HepG2 (cell line): ENCODE measurements around the gene THRAP3. TPM values are rescaled to one million over a fixed set of nuclear protein-coding genes. Genes with fewer than 3 reads are reported as not detected.

ENCODE experiments used
- ATAC-seq: fragments of 200-7000 bp; cut with Tn5 transposase; 3 replicates; pipeline ENCODE4 v1.9.1; 2020; ENCODE audit warnings: mild to moderate bottlenecking, moderate library complexity
- BruUV-seq: library from RNA; stranded (reverse); fragments of 400-500 nt; replicated peaks from 2 replicates; lab custom pipeline; 2021; lab: Mats Ljungman, UMichigan
- CTCF ChIA-PET: fragments of 300-600 bp; formaldehyde crosslinking; extraction: SDS; loops from one replicate; lab custom pipeline; 2021; ENCODE audit warnings: low total read pairs, inconsistent platforms, low intra/inter-chr PET ratio; lab: Yijun Ruan, JAX
- POLR2A ChIA-PET: fragments of 350-600 bp; sonication (Branson Sonifier 250); formaldehyde crosslinking; loops from one replicate; lab custom pipeline; 2020; ENCODE audit warnings: antibody characterized with exemption, inconsistent platforms; lab: Yijun Ruan, JAX
- DNase-seq: peaks from one replicate; pipeline ENCODE4 v3.0.0-alpha.2; 2015; ENCODE audit warnings: low spot score
- FAIRE-seq: peaks from 3 replicates; lab custom pipeline; 2011; peaks lifted over from hg19 to GRCh38; lab: Jason Lieb, UNC
- H2AFZ ChIP-seq: one replicate; pipeline ENCODE4 v1.6.1; 2011; ENCODE audit warnings: low read length, inconsistent platforms
- H3K27ac ChIP-seq: fragments of 300-600 bp; 3 replicates; pipeline ENCODE4 v1.8.0; 2011; ENCODE audit warnings: mixed run types, mild to moderate bottlenecking, mixed read lengths, low read length, inconsistent platforms; ENCODE audit not compliant: insufficient read depth; ENCODE audit errors: extremely low read length
- H3K27me3 ChIP-seq, 2 experiments: fragments of 200-600 bp in 1 of 2; 2 replicates in 1 of 2; 3 replicates in 1 of 2; pipeline versions ENCODE4 v1.6.0 to v1.8.0; 2011; ENCODE audit warnings: low read length in 2 of 2, mild to moderate bottlenecking in 2 of 2, moderate library complexity in 2 of 2, inconsistent platforms in 1 of 2; ENCODE audit not compliant: insufficient read depth in 2 of 2, control insufficient read depth in 1 of 2
- H3K36me3 ChIP-seq, 2 experiments: fragments of 200-600 bp in 1 of 2; replicated peaks in 1 of 2; 2 replicates in 1 of 2; 3 replicates in 1 of 2; pipeline versions ENCODE4 v1.5.1 to v1.8.0; 2011; ENCODE audit warnings: low read length in 2 of 2, inconsistent platforms in 1 of 2; ENCODE audit not compliant: insufficient read depth in 2 of 2, control insufficient read depth in 1 of 2
- H3K4me1 ChIP-seq: 2 replicates; pipeline ENCODE4 v1.5.1; 2012; ENCODE audit warnings: low read length, inconsistent platforms; ENCODE audit not compliant: insufficient read depth
- H3K4me2 ChIP-seq: 2 replicates; pipeline ENCODE4 v1.6.0; 2011; ENCODE audit warnings: low read depth, low read length, inconsistent platforms
- H3K4me3 ChIP-seq, 3 experiments: fragments of 200-600 bp in 1 of 3; sonication (generic), shearing (Covaris generic) in 1 of 3; replicated peaks in 1 of 3; 2 replicates each; pipeline ENCODE4 v1.5.1; 2011 to 2016; ENCODE audit warnings: low read length in 3 of 3, inconsistent platforms in 2 of 3, low read depth in 2 of 3, mild to moderate bottlenecking in 2 of 3, control low read depth in 1 of 3, mixed read lengths in 1 of 3; ENCODE audit not compliant: insufficient read depth in 1 of 3
- H3K79me2 ChIP-seq: one replicate; pipeline ENCODE4 v1.6.1; 2011; ENCODE audit warnings: low read length, inconsistent platforms; ENCODE audit not compliant: insufficient read depth
- H3K9ac ChIP-seq: 2 replicates; pipeline ENCODE4 v1.6.0; 2011; ENCODE audit warnings: mild to moderate bottlenecking, low read depth, low read length, inconsistent platforms; ENCODE audit not compliant: insufficient read depth
- H3K9me3 ChIP-seq: 2 replicates; pipeline ENCODE4 v1.5.1; 2012; ENCODE audit warnings: mild to moderate bottlenecking, low read length
- H4K20me1 ChIP-seq: 2 replicates; pipeline ENCODE4 v1.6.0; 2011; ENCODE audit warnings: inconsistent platforms, mild to moderate bottlenecking, low read length, moderate library complexity; ENCODE audit not compliant: insufficient read depth
- ARNT ChIP-seq: fragments of 450-650 bp; IDR thresholded peaks from 2 replicates; pipeline ENCODE4 v1.6.1; 2017
- ATF1 ChIP-seq: IDR thresholded peaks from 2 replicates; pipeline ENCODE4 v1.6.1; 2016; ENCODE audit warnings: mild to moderate bottlenecking, control low read depth
- DNMT3B ChIP-seq: conservative IDR thresholded peaks from 2 replicates; pipeline ENCODE4 v1.6.1; 2016; ENCODE audit warnings: missing biosample characterization, control low read depth
- EEA1 ChIP-seq: sonication (generic); formaldehyde crosslinking; IDR thresholded peaks from 2 replicates; pipeline ENCODE4 v1.5.1; 2020; ENCODE audit warnings: mild to moderate bottlenecking, missing genetic modification reagents, borderline replicate concordance
- FIP1L1 ChIP-seq: fragments of 200-400 bp; formaldehyde crosslinking; IDR thresholded peaks from 2 replicates; pipeline ENCODE4 v1.6.1; 2018; ENCODE audit warnings: low read depth, mild to moderate bottlenecking, low read length, moderate library complexity, borderline replicate concordance; ENCODE audit not compliant: insufficient read depth
- HNRNPH1 ChIP-seq: fragments of 200-400 bp; formaldehyde crosslinking; optimal IDR thresholded peaks from 2 replicates; pipeline ENCODE3; 2017; ENCODE audit warnings: mild to moderate bottlenecking, low read depth, low read length
- MAFF ChIP-seq: IDR thresholded peaks from 2 replicates; pipeline ENCODE4 v1.6.1; 2011; ENCODE audit warnings: low read depth, low read length, improper control_type of control experiment
- NCOA1 ChIP-seq: sonication (generic); formaldehyde crosslinking; IDR thresholded peaks from 2 replicates; pipeline ENCODE4 v1.9.0; 2021; ENCODE audit warnings: missing genetic modification reagents
- NFIC ChIP-seq: IDR thresholded peaks from 2 replicates; pipeline ENCODE4 v1.6.1; 2012; ENCODE audit warnings: mild to moderate bottlenecking, low read length, inconsistent platforms
- NFKB2 ChIP-seq: sonication (generic); formaldehyde crosslinking; IDR thresholded peaks from 2 replicates; pipeline ENCODE4 v1.4.0; 2020; ENCODE audit warnings: missing genetic modification reagents, borderline replicate concordance
- PAX8 ChIP-seq: sonication (generic); formaldehyde crosslinking; IDR thresholded peaks from 2 replicates; pipeline ENCODE4 v1.8.0; 2022; ENCODE audit warnings: mild to moderate bottlenecking, missing genetic modification reagents, borderline replicate concordance
- RFX1 ChIP-seq: fragments of 450-650 bp; IDR thresholded peaks from 2 replicates; pipeline ENCODE4 v1.6.1; 2017
- ZNF160 ChIP-seq: sonication (generic); formaldehyde crosslinking; IDR thresholded peaks from 2 replicates; pipeline ENCODE4 v1.8.0; 2022; ENCODE audit warnings: mild to moderate bottlenecking, inconsistent platforms, missing genetic modification reagents
- ZNF33B ChIP-seq: sonication (generic); formaldehyde crosslinking; IDR thresholded peaks from 2 replicates; pipeline ENCODE4 v1.5.1; 2020; ENCODE audit warnings: mild to moderate bottlenecking, missing genetic modification reagents
- ZNF484 ChIP-seq: sonication (generic); formaldehyde crosslinking; IDR thresholded peaks from 2 replicates; pipeline ENCODE4 v1.5.1; 2020; ENCODE audit warnings: mild to moderate bottlenecking, low read depth, missing genetic modification reagents, borderline replicate concordance
- ZNF768 ChIP-seq: sonication (generic); formaldehyde crosslinking; IDR thresholded peaks from 2 replicates; pipeline ENCODE4 v1.4.0; 2020; ENCODE audit warnings: missing genetic modification reagents
- WGBS: methylation state at CpG from one replicate; pipeline ENCODE4 v1.1.6; 2017; ENCODE audit warnings: low lambda C conversion rate; 5-methylcytosine and 5-hydroxymethylcytosine counted together
- in situ Hi-C: cut with HindIII; loops from 2 replicates; pipeline ENCODE4 v1.10.0; 2017; ENCODE audit warnings: low pct_unique_long_range_greater_than_20kb; ENCODE audit not compliant: extremely low pct_ligation_motif_present
- intact Hi-C: fragments of 100-400 bp; cut with micrococcal nuclease; formaldehyde crosslinking; loops from one replicate; pipeline ENCODE4 v1.10.0; 2022; ENCODE audit not compliant: unreplicated experiment
- polyA plus RNA-seq, 8 experiments: library from polyadenylated mRNA; depleted of rRNA in 3 of 8; stranded (reverse) in 7 of 8; unstranded in 1 of 8; fragments of >200 nt; fragmentation: Illumina TruSeq in 4 of 8; extraction: Trizol in 4 of 8; gene quantifications; 2 replicates each; pipeline versions ENCODE4 v1.2.1 to v1.2.3, GENCODE V29; 2011 to 2016; ENCODE audit warnings: low read depth in 4 of 8, missing spikeins in 1 of 8, mixed read lengths in 1 of 8; ENCODE audit not compliant: insufficient read depth in 1 of 8
- total RNA-seq, 5 experiments: library from RNA; depleted of rRNA; stranded (reverse); fragments of >200 nt; fragmentation: Illumina TruSeq; extraction: Trizol; gene quantifications; 2 replicates each; pipeline ENCODE4 v1.2.3, GENCODE V29; 2016; ENCODE audit warnings: low read depth in 1 of 5
- TF ChIP-seq, protein P1 (sequence below): sonication (generic); formaldehyde crosslinking; IDR thresholded peaks from 2 replicates; pipeline ENCODE4 v1.4.0; 2020; ENCODE audit warnings: mild to moderate bottlenecking, low read depth, missing genetic modification reagents
- TF ChIP-seq, protein P2 (sequence below): sonication (generic); formaldehyde crosslinking; IDR thresholded peaks from 2 replicates; pipeline ENCODE4 v1.5.1; 2020; ENCODE audit warnings: missing genetic modification reagents, mild to moderate bottlenecking, borderline replicate concordance
- TF ChIP-seq, protein P3 (sequence below): sonication (generic); formaldehyde crosslinking; IDR thresholded peaks from 2 replicates; pipeline ENCODE4 v1.4.0; 2020; ENCODE audit warnings: missing genetic modification reagents, mild to moderate bottlenecking, borderline replicate concordance

The THRAP3 gene
- total and polyA plus RNA-seq, 2 of the 13 experiments (the other 11 are each of a cell fraction or from before 2014, with no cell fraction given), result 45.0 to 92.6 TPM

DNA sequence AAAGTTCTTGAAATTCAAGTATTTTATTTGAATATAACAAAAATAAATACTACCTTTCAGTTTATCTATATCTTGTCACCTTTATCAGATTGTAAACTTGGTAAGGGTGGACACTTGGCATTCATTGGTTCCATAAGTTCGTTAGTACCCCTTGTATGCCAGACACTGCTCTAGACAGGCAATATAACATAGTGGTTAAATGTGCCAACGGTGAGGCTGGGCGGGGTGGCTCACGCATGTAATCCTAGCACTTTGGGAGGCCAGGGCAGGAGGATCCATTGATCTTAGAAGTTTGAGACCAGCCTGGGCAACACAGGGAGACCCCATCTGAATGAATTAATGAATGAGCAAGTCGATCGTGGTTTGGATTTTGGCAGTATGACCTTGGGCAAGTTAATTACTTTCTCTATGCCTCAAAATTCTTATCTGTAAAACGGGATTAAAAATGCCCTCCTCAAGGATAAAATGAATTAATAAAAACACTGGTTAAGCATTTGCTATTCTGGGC lies 55.6 kb downstream of the THRAP3 start:
- FAIRE-seq (no peak), DNase-seq (no peak), ATAC-seq (no peak)
- H3K9me3 ChIP-seq, result no peaks in the 10 kb centered on the region
- peaks cover 0 to 45% of the 10 kb centered on the region in 2 experiments; a peak in 4 of 5 replicates for H3K36me3 ChIP-seq
- H3K27ac ChIP-seq, result no peak overlapping the region
- ChIA-PET POLR2A (no interaction called here), CTCF (no interaction called here)
- H3K4me3 ChIP-seq, result no peak overlapping the region
- in situ Hi-C loops (no loop called here), intact Hi-C loops (no loop called here)
- peaks cover 39% of the 10 kb centered on the region for H3K79me2 ChIP-seq
- no peaks in the 10 kb centered on the region for H4K20me1 ChIP-seq
- BruUV-seq, result no TSS peak
- no peaks in the 10 kb centered on the region for H3K4me1 ChIP-seq
- no peak overlapping the region for H3K4me2 ChIP-seq
- 94% methylated on average over 7 of the region's 7 CpGs for WGBS
- no peak overlapping the region for H3K9ac ChIP-seq
- TF ChIP-seq ZNF484 (no peak), MAFF (no peak), NFIC (no peak), ARNT (no peak), FIP1L1 (no peak), HNRNPH1 (no peak)
- TF ChIP-seq, protein P1, sequence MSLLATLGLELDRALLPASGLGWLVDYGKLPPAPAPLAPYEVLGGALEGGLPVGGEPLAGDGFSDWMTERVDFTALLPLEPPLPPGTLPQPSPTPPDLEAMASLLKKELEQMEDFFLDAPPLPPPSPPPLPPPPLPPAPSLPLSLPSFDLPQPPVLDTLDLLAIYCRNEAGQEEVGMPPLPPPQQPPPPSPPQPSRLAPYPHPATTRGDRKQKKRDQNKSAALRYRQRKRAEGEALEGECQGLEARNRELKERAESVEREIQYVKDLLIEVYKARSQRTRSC, result no peak
- TF ChIP-seq, all 625 proteins: peak for 0
- no peak overlapping the region for H2AFZ ChIP-seq
- H3K27me3 ChIP-seq, result no peaks in the 10 kb centered on the region

DNA sequence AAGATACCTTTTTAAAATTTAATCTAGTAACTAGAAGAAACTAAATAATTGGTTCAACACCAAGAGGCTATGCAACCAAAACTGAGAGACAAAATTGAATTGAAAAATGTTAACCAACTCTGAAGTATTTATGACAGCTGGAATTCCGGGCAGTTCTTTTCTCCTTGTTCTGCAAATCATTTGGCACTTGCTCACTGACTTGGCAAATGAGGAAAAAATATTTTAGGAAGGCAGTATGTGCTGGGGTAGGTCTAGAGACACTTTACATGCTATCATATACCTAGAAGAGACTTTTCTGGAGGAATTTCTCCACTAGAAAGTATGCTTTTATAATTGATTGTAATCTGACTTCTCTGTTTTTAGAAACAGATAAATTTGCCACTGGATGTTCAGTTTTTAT lies 59.8 kb downstream of the THRAP3 start:
- Histone ChIP-seq H3K4me1 (no peaks in the 10 kb centered on the region; the same call in 1 of the 2 replicates), H3K79me2 (peaks cover 31% of the 10 kb centered on the region), H3K36me3 (peaks cover 16 to 75% of the 10 kb centered on the region in 2 experiments), H3K27me3 (no peaks in the 10 kb centered on the region), H4K20me1 (no peaks in the 10 kb centered on the region), H2AFZ (no peak overlapping the region), H3K9ac (no peak overlapping the region), H3K9me3 (no peaks in the 10 kb centered on the region), H3K4me3 (no peak overlapping the region), H3K4me2 (no peak overlapping the region), H3K27ac (no peak overlapping the region)
- no peak for FAIRE-seq
- in situ Hi-C loops (no loop called here), intact Hi-C loops (no loop called here)
- no TSS peak for BruUV-seq
- no peak for ATAC-seq
- WGBS, result 91% methylated on average over 1 of the region's 1 CpG
- DNase-seq, result no peak
- POLR2A ChIA-PET, result interaction anchor here (1.7 kb wide), 1 partner anchor 60 kb away, joined by 7 read pairs; the partner anchor contains the start of gene THRAP3
- CTCF ChIA-PET, result interaction anchor here (1.0 kb wide), 1 partner anchor 96 kb away, joined by 4 read pairs; no protein-coding TSS in a partner anchor
- TF ChIP-seq ZNF768 (no peak), NCOA1 (CRISPR knock-in tag) (no peak), ZNF33B (CRISPR knock-in tag) (no peak), ZNF160 (no peak), ATF1 (CRISPR knock-in tag) (no peak), EEA1 (no peak), PAX8 (CRISPR knock-in tag) (no peak), RFX1 (no peak), DNMT3B (no peak), NFKB2 (CRISPR knock-in tag) (no peak)
- TF ChIP-seq, protein P2, sequence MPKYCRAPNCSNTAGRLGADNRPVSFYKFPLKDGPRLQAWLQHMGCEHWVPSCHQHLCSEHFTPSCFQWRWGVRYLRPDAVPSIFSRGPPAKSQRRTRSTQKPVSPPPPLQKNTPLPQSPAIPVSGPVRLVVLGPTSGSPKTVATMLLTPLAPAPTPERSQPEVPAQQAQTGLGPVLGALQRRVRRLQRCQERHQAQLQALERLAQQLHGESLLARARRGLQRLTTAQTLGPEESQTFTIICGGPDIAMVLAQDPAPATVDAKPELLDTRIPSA (CRISPR knock-in tag), result no peak
- TF ChIP-seq, protein P3, sequence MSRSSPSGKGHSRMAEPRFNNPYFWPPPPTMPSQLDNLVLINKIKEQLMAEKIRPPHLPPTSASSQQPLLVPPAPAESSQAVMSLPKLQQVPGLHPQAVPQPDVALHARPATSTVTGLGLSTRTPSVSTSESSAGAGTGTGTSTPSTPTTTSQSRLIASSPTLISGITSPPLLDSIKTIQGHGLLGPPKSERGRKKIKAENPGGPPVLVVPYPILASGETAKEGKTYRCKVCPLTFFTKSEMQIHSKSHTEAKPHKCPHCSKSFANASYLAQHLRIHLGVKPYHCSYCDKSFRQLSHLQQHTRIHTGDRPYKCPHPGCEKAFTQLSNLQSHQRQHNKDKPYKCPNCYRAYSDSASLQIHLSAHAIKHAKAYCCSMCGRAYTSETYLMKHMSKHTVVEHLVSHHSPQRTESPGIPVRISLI, result no peak
